ENCODE data around the gene FAM174C. TPM values are rescaled to one million over a fixed set of nuclear protein-coding genes. Genes with fewer than 3 reads are reported as not detected.

Gene FAM174C
- polyA plus RNA-seq, 1 of the 3 experiments (the other 2 are of a cell fraction) = 78.0 TPM

GRCh38 chr19:1248139-1248785 lies 27.1 kb upstream of the FAM174C start, which contains the start of gene MIDN (continued):
- TF ChIP-seq TCF12 (IDR thresholded peaks at IDR 0.05) (peak; percentile 46; the same call in 1 of the 2 replicates), ZBTB33 (IDR thresholded peaks at IDR 0.05; ENCODE audit: borderline replicate concordance, low read depth) (no peak), NFIC (IDR thresholded peaks at IDR 0.05; ENCODE audit: borderline replicate concordance) (peak; percentile 4; the same call in 1 of the 2 replicates), IRF3 (IDR thresholded peaks at IDR 0.05; ENCODE audit: low read depth, low read length) (no peak), FOXM1 (IDR thresholded peaks at IDR 0.05; ENCODE audit: low read depth) (no peak), POLR2AphosphoS5 (IDR thresholded peaks at IDR 0.05; ENCODE audit: low read depth, low read length) (peak; percentile 99), GABPA (IDR thresholded peaks at IDR 0.05; ENCODE audit: low read depth) (no peak), ELF1 (IDR thresholded peaks at IDR 0.05) (peak; percentile 10; the same call in 1 of the 2 replicates), REST (IDR thresholded peaks at IDR 0.05; ENCODE audit: low read depth, low read length) (peak; percentile 57; the same call in 1 of the 2 replicates)

- peaks cover 5 to 13% of the 10 kb centered on the region in 2 experiments for H3K36me3 ChIP-seq (replicated peaks in 1 of 2; ENCODE audit: control insufficient read depth in 1 of 2, insufficient read depth in 2 of 2, low read length in 1 of 2)
- peaks cover 23% of the 10 kb centered on the region for H4K20me1 ChIP-seq (ENCODE audit: insufficient read depth)
- peak overlapping the region; percentile 96 for H3K9ac ChIP-seq
- H3K27me3 ChIP-seq (ENCODE audit: insufficient read depth) = no peaks in the 10 kb centered on the region
- peaks cover 37% of the 10 kb centered on the region for H3F3A ChIP-seq (replicated peaks; ENCODE audit: insufficient read depth)
- H3K4me3 ChIP-seq (ENCODE audit: low read depth in 2 of 2, low read length in 1 of 2) = peak overlapping the region; percentile 72 to 88
- H3K79me2 ChIP-seq (ENCODE audit: insufficient read depth) = peaks cover 49% of the 10 kb centered on the region
- H3K4me2 ChIP-seq = peak overlapping the region; percentile 84; the same call in 1 of the 2 replicates
- DNase-seq = peak; percentile 85
- CTCF ChIA-PET = interaction anchor here (0.6 to 2.5 kb wide), 7 partner anchors 11 to 31 kb away, joined by 3 to 22 read pairs (median 6); partner anchors contain the start of gene CIRBP
- no peak overlapping the region for H2AFZ ChIP-seq (ENCODE audit: low read depth)
- H3K4me1 ChIP-seq (ENCODE audit: control insufficient read depth in 1 of 2, insufficient read depth in 2 of 2, low read depth in 1 of 2, low read length in 1 of 2) = peaks cover 13 to 37% of the 10 kb centered on the region in 2 experiments; a peak in 3 of 4 replicates
- peak overlapping the region; percentile 95 to 96 for H3K27ac ChIP-seq (ENCODE audit: low read depth in 2 of 2, low read length in 1 of 2)
- no peaks in the 10 kb centered on the region for H3K9me3 ChIP-seq
- H3K9me2 ChIP-seq = no peaks in the 10 kb centered on the region
- POLR2A ChIA-PET = interaction anchor here (0.6 to 1.5 kb wide), 5 partner anchors 12 to 453 kb away, joined by 3 to 23 read pairs (median 7); partner anchors contain the start of gene CIRBP
- WGBS (ENCODE audit: low lambda C conversion rate) = no CpG with 5 or more reads among the region's 74 CpGs
- TF ChIP-seq PBX3 (IDR thresholded peaks at IDR 0.05) (no peak), SIN3A (IDR thresholded peaks at IDR 0.05; ENCODE audit: borderline replicate concordance, low read depth, low read length) (peak; percentile 35; the same call in 1 of the 2 replicates), USF2 (IDR thresholded peaks at IDR 0.05; ENCODE audit: borderline replicate concordance, low read depth, low read length) (no peak), CHD2 (IDR thresholded peaks at IDR 0.05; ENCODE audit: low read length, partially characterized antibody) (no peak), RCOR1 (IDR thresholded peaks at IDR 0.05; ENCODE audit: low read length) (no peak), ELF1 (IDR thresholded peaks at IDR 0.05) (no peak), FOXM1 (IDR thresholded peaks at IDR 0.05; ENCODE audit: low read depth) (no peak), CTCF (IDR thresholded peaks at IDR 0.05) (peak; percentile 87), FOXJ3 (CRISPR knock-in tag; IDR thresholded peaks at IDR 0.05) (no peak), YY1 (IDR thresholded peaks at IDR 0.05; ENCODE audit: low read depth) (no peak), MXI1 (IDR thresholded peaks at IDR 0.05; ENCODE audit: low read depth, low read length) (no peak), MEF2A (IDR thresholded peaks at IDR 0.05; ENCODE audit: borderline replicate concordance, low read depth) (no peak)
Measured at GRCh38 chr19:1248786-1249297, 26.5 kb upstream of the FAM174C start.

All from SK-N-SH (cell line).